ENCODE measurements around the gene ABR.

ABR gene

GRCh38 chr17:1224330-1224729, 44.5 kb upstream of the ABR start:
- TF ChIP-seq CTCF (IDR thresholded peaks at IDR 0.05; ENCODE audit: low read depth, low read length, missing control alignments) = no peak
- DNase-seq (ENCODE audit: low read depth) = no peak

GRCh38 chr17:1223662-1224061, 43.9 kb upstream of the ABR start:
- no peak overlapping the region for H3K4me3 ChIP-seq (ENCODE audit: low read depth, low read length)
- TF ChIP-seq CTCF (IDR thresholded peaks at IDR 0.05; ENCODE audit: low read depth, low read length, missing control alignments) = no peak
- no peak for DNase-seq (ENCODE audit: low read depth)

More at GRCh38 chr17:1224330-1224729, 44.5 kb upstream of the ABR start:
- H3K4me3 ChIP-seq (ENCODE audit: low read depth, low read length) = no peak overlapping the region

- TF ChIP-seq CTCF (IDR thresholded peaks at IDR 0.05; ENCODE audit: low read depth, low read length, missing control alignments) = no peak
- DNase-seq (ENCODE audit: low read depth) = no peak
- H3K4me3 ChIP-seq (ENCODE audit: low read depth, low read length) = no peak overlapping the region
Measured at GRCh38 chr17:1222321-1222720, 42.5 kb upstream of the ABR start.

- no peak overlapping the region for H3K4me3 ChIP-seq (ENCODE audit: low read depth, low read length)
- no peak for DNase-seq (ENCODE audit: low read depth)
- no peak for TF ChIP-seq CTCF (IDR thresholded peaks at IDR 0.05; ENCODE audit: low read depth, low read length, missing control alignments)
Measured at GRCh38 chr17:1221209-1221608, 41.4 kb upstream of the ABR start.

- no peak overlapping the region for H3K4me3 ChIP-seq (ENCODE audit: low read depth, low read length)
- no peak for TF ChIP-seq CTCF (IDR thresholded peaks at IDR 0.05; ENCODE audit: low read depth, low read length, missing control alignments)
- no peak for DNase-seq (ENCODE audit: low read depth)
Measured at GRCh38 chr17:1220346-1220745, 40.6 kb upstream of the ABR start.

GRCh38 chr17:1217089-1217385, 37.3 kb upstream of the ABR start:
- no peak for TF ChIP-seq CTCF (IDR thresholded peaks at IDR 0.05; ENCODE audit: low read depth, low read length, missing control alignments)
- DNase-seq (ENCODE audit: low read depth) = no peak
- H3K4me3 ChIP-seq (ENCODE audit: low read depth, low read length) = peak overlapping the region; percentile 9; the same call in 1 of the 2 replicates

GRCh38 chr17:1216217-1217088, 36.7 kb upstream of the ABR start:
- peak overlapping the region; percentile 9 for H3K4me3 ChIP-seq (ENCODE audit: low read depth, low read length)
- DNase-seq (ENCODE audit: low read depth) = no peak
- no peak for TF ChIP-seq CTCF (IDR thresholded peaks at IDR 0.05; ENCODE audit: low read depth, low read length, missing control alignments)

Measured in GM12864 (cell line).